OCI-LY3 (cell line): ENCODE measurements around the gene ADAM33.
A peak's percentile ranks its signal among the peaks of the same experiment; 100 is the strongest.

Experiments used
- H2AFZ ChIP-seq: fragments of 200-600, 300-600 bp; shearing (Covaris generic); 2 replicates; pipeline ENCODE4 v1.6.0; 2014; ENCODE audit warnings: antibody characterized with exemption, low read depth, low read length
- H3K27ac ChIP-seq: fragments of 200-600, 300-600 bp; sonication (generic); 2 replicates; pipeline ENCODE4 v1.5.1; 2014; ENCODE audit warnings: mild to moderate bottlenecking, low read length, moderate library complexity, mixed read lengths
- H3K27me3 ChIP-seq: fragments of 200-600, 300-600 bp; sonication (generic); 2 replicates; pipeline ENCODE4 v1.6.1; 2014; ENCODE audit warnings: low read depth, low read length, mixed read lengths
- H3K36me3 ChIP-seq: fragments of 200-600, 300-600 bp; sonication (generic); replicated peaks from 2 replicates; pipeline ENCODE3; 2014; ENCODE audit warnings: low read depth, low read length, mixed read lengths
- H3K4me1 ChIP-seq: fragments of 300-600, 200-600 bp; sonication (generic); 2 replicates; pipeline ENCODE4 v1.6.1; 2014; ENCODE audit warnings: low read length, mixed read lengths
- H3K4me2 ChIP-seq: fragments of 200-600, 300-600 bp; sonication (generic); 2 replicates; pipeline ENCODE4 v1.6.1; 2014; ENCODE audit warnings: low read length, mixed read lengths
- H3K4me3 ChIP-seq: fragments of 300-600, 200-600 bp; sonication (generic); 2 replicates; pipeline ENCODE4 v1.5.1; 2014; ENCODE audit warnings: antibody characterized with exemption, mild to moderate bottlenecking, low read length, moderate library complexity
- H3K79me2 ChIP-seq: fragments of 300-600, 200-600 bp; shearing (Covaris generic); 2 replicates; pipeline ENCODE4 v1.6.1; 2014; ENCODE audit warnings: mild to moderate bottlenecking, low read length, mixed read lengths
- H3K9ac ChIP-seq: fragments of 300-600, 200-600 bp; shearing (Covaris generic); 2 replicates; pipeline ENCODE4 v1.6.0; 2014; ENCODE audit warnings: mild to moderate bottlenecking, low read length, moderate library complexity
- H3K9me3 ChIP-seq: fragments of 200-600, 300-600 bp; shearing (Covaris generic); 2 replicates; pipeline ENCODE4 v1.6.1; 2014; ENCODE audit warnings: low read length, mixed read lengths; ENCODE audit not compliant: insufficient read depth
- H4K20me1 ChIP-seq: fragments of 200-600, 300-600 bp; sonication (generic); 2 replicates; pipeline ENCODE4 v1.6.1; 2016; ENCODE audit warnings: low read length, mixed read lengths; ENCODE audit not compliant: insufficient read depth
- EZH2phosphoT487 ChIP-seq: fragments of 200-600 bp; shearing (Covaris generic); IDR thresholded peaks from 2 replicates; pipeline ENCODE4 v1.6.1; 2018; ENCODE audit warnings: antibody characterized with exemption, mixed run types, low read depth
- TF ChIP-seq, protein P1 (sequence below): fragments of 200-600, 300-600 bp; sonication (generic); IDR thresholded peaks from 2 replicates; pipeline ENCODE4 v1.5.1; 2014; ENCODE audit warnings: antibody characterized with exemption, low read length, low read depth

ADAM33 gene

DNA sequence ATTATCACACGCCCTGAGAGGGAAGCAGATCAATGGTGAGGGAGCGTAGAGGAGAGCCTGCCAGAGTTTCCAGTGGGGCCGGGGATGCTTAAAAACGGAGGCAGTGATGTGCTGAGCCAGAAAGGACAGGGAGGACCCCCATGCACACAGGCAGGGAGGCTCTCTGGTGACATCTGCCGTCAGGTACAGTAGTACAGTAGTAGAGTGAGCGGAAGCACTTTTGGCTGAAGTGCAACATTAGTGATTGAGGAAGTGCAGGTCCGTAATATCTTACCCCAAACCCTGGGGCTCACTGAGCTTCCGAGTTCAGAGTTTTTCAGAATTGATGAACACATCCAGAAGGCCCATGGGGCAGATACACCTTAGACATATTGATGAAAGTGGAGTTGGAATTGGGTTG, 60.7 kb downstream of the ADAM33 start:
- H3K79me2 ChIP-seq: no peaks in the 10 kb centered on the region
- peak overlapping the region; percentile 66 for H3K4me3 ChIP-seq
- no peaks in the 10 kb centered on the region for H3K36me3 ChIP-seq
- H3K4me1 ChIP-seq: peaks cover 16% of the 10 kb centered on the region
- no peak overlapping the region for H3K27ac ChIP-seq
- H3K4me2 ChIP-seq: peak overlapping the region; percentile 68
- H3K9me3 ChIP-seq: no peaks in the 10 kb centered on the region
- peak overlapping the region; percentile 69; the same call in 1 of the 2 replicates for H2AFZ ChIP-seq
- H4K20me1 ChIP-seq: no peaks in the 10 kb centered on the region
- H3K9ac ChIP-seq: peak overlapping the region; percentile 32
- TF ChIP-seq, protein P1, sequence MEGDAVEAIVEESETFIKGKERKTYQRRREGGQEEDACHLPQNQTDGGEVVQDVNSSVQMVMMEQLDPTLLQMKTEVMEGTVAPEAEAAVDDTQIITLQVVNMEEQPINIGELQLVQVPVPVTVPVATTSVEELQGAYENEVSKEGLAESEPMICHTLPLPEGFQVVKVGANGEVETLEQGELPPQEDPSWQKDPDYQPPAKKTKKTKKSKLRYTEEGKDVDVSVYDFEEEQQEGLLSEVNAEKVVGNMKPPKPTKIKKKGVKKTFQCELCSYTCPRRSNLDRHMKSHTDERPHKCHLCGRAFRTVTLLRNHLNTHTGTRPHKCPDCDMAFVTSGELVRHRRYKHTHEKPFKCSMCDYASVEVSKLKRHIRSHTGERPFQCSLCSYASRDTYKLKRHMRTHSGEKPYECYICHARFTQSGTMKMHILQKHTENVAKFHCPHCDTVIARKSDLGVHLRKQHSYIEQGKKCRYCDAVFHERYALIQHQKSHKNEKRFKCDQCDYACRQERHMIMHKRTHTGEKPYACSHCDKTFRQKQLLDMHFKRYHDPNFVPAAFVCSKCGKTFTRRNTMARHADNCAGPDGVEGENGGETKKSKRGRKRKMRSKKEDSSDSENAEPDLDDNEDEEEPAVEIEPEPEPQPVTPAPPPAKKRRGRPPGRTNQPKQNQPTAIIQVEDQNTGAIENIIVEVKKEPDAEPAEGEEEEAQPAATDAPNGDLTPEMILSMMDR: peak; percentile 63
- no peak for TF ChIP-seq EZH2phosphoT487
- H3K27me3 ChIP-seq: no peaks in the 10 kb centered on the region
